Loucy (cell line): ENCODE measurements around the gene SLC24A1.

ENCODE experiments used
- CTCF ChIP-seq: fragments of 200-600 bp; sonication (generic); conservative IDR thresholded peaks from 2 replicates; pipeline ENCODE4 v1.5.1; 2014; ENCODE audit warnings: mild to moderate bottlenecking, antibody characterized with exemption, low read length
- EZH2phosphoT487 ChIP-seq: fragments of 200-600 bp; IDR thresholded peaks from 2 replicates; pipeline ENCODE4 v1.6.1; 2018; ENCODE audit warnings: antibody characterized with exemption, mild to moderate bottlenecking, moderate library complexity, borderline replicate concordance

- TF ChIP-seq CTCF (peak; percentile 56), EZH2phosphoT487 (no peak)
These were observed 10.6 kb upstream of the SLC24A1 start, which contains the start of gene INTS14 for GRCh38 chr15:65610871-65611718.
